Lower leg skin (tissue), 4 donors: ENCODE data around the gene BAD. TPM values are rescaled to one million over a fixed set of nuclear protein-coding genes. Genes with fewer than 3 reads are reported as not detected.
A peak's percentile ranks its signal among the peaks of the same experiment; 100 is the strongest.

Experiments used
- DNase-seq, 2 donors: peaks; one replicate each; pipeline ENCODE4 v3.0.0-alpha.2; 2019; ENCODE audit warnings: low spot score in 2 of 2
- H3K4me3 ChIP-seq: fragments of 200-600 bp; sonication (generic); 2 replicates; pipeline ENCODE4 v1.5.1; 2017; ENCODE audit warnings: mild to moderate bottlenecking, low read depth; ENCODE audit not compliant: poor library complexity, severe bottlenecking
- POLR2A ChIP-seq, 2 donors: fragments of 450-650 bp; IDR thresholded peaks; one replicate each; pipeline ENCODE4 v1.6.1; 2016 to 2017; ENCODE audit warnings: antibody characterized with exemption in 2 of 2, mild to moderate bottlenecking in 1 of 2, moderate library complexity in 1 of 2
- WGBS, 2 donors: methylation state at CpG; one replicate each; pipeline ENCODE4 v1.1.5; 2018; 5-methylcytosine and 5-hydroxymethylcytosine counted together
- intact Hi-C: fragments of 100-400 bp; cut with DNase I; formaldehyde crosslinking; loops from one replicate; pipeline ENCODE4 v1.15.0; 2023; ENCODE audit warnings: low total_unique reads
- total RNA-seq, 4 donors: library from RNA; depleted of rRNA; stranded (reverse); fragments of >200 nt; gene quantifications; one replicate each; pipeline ENCODE4 v1.1.0, GENCODE V29; 2016
- TF ChIP-seq, protein P1 (sequence below), 3 donors: fragments of 450-650 bp; IDR thresholded peaks; one replicate each; pipeline ENCODE4 v1.5.1; 2016; ENCODE audit warnings: antibody characterized with exemption in 3 of 3, mild to moderate bottlenecking in 3 of 3, moderate library complexity in 2 of 3

BAD gene
- total RNA-seq: 10 to 100 TPM; 65.9 to 99.7 (median 89.4) TPM

GRCh38 chr11:64284048-64284961, at the start of gene BAD:
Gene BAD, minus strand, starts transcription at chr11:64284665. Its CDS starts 297 bp downstream, at chr11:64284368.
- 3% methylated on average over 27 to 37 of the region's 44 CpGs for WGBS, 2 donors
- H3K4me3 ChIP-seq: peak within 1 kb of the TSS; percentile 85
- DNase-seq: peak; percentile 95 to 99
- TF ChIP-seq, protein P1, sequence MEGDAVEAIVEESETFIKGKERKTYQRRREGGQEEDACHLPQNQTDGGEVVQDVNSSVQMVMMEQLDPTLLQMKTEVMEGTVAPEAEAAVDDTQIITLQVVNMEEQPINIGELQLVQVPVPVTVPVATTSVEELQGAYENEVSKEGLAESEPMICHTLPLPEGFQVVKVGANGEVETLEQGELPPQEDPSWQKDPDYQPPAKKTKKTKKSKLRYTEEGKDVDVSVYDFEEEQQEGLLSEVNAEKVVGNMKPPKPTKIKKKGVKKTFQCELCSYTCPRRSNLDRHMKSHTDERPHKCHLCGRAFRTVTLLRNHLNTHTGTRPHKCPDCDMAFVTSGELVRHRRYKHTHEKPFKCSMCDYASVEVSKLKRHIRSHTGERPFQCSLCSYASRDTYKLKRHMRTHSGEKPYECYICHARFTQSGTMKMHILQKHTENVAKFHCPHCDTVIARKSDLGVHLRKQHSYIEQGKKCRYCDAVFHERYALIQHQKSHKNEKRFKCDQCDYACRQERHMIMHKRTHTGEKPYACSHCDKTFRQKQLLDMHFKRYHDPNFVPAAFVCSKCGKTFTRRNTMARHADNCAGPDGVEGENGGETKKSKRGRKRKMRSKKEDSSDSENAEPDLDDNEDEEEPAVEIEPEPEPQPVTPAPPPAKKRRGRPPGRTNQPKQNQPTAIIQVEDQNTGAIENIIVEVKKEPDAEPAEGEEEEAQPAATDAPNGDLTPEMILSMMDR (IDR thresholded peaks at IDR 0.05): no peak
- TF ChIP-seq POLR2A (IDR thresholded peaks at IDR 0.05): no peak
- intact Hi-C loops: no loop called here

DNA sequence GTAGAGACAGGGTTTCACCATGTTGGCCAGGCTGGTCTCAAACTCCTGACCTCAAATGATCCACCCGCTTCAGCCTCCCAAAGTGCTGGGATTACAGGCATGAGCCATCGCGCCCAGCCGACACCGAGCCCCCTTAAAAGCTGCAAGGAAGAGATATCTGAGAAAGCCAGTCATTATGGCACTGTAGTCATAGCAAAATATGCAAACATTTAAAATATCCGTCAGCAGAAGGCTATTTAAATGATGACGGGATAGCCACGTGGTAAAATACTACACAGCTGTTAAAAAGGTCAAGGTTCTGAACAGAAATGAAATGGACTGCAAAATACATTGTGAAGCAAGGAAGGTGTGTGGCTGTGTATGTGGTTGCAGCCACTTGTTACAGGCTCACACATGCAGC, 49.1 kb upstream of the BAD start:
- no peak for TF ChIP-seq POLR2A (IDR thresholded peaks at IDR 0.05)
- TF ChIP-seq, protein P1 (IDR thresholded peaks at IDR 0.05): no peak
- WGBS, 2 donors: 92% methylated on average over 8 of the region's 8 CpGs
- no peak for DNase-seq
- intact Hi-C loops: no loop called here
- H3K4me3 ChIP-seq: no peak overlapping the region

GRCh38 chr11:64331569-64332371, 47.3 kb upstream of the BAD start:
- no peak for DNase-seq
- H3K4me3 ChIP-seq: no peak overlapping the region
- 16 to 22% methylated on average over 16 to 20 of the region's 20 CpGs for WGBS, 2 donors
- TF ChIP-seq, protein P1 (IDR thresholded peaks at IDR 0.05): no peak
- TF ChIP-seq POLR2A (IDR thresholded peaks at IDR 0.05): no peak
- intact Hi-C loops: no loop called here

GRCh38 chr11:64330888-64331287, 46.4 kb upstream of the BAD start:
- no peak overlapping the region for H3K4me3 ChIP-seq
- WGBS, 2 donors: 86% methylated on average over 11 of the region's 11 CpGs
- no peak for DNase-seq
- intact Hi-C loops: no loop called here
- TF ChIP-seq, protein P1 (IDR thresholded peaks at IDR 0.05): no peak

DNA sequence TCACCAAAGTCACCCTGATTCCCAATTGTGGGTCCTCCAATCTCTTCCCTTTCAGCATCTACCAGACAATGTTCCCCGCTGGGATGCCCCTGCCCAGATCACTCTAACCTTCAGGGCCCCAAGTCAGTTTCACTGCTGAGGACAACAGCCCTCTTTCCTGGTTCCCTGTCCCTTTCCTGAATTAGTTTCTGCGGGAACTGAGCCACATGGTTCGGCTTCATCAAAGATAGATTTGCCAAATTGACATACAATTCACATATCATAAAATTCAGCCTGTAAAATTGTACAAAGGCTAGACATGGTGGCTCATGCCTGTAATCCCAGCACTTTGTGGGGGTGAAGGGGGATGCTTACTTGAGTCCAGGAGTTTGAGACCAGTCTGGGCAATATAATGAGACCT, 43.5 kb upstream of the BAD start:
- no peak for DNase-seq
- WGBS, 2 donors: 83 to 87% methylated on average over 3 of the region's 3 CpGs
- H3K4me3 ChIP-seq: no peak overlapping the region
- intact Hi-C loops: no loop called here
- TF ChIP-seq, protein P1 (IDR thresholded peaks at IDR 0.05): no peak
- no peak for TF ChIP-seq POLR2A (IDR thresholded peaks at IDR 0.05)
